GM12892 (cell line): ENCODE data around the gene FPGS.

ENCODE experiments used
- POLR2A ChIP-seq: IDR thresholded peaks from 2 replicates; pipeline ENCODE4 v1.6.1; 2011; ENCODE audit warnings: low read depth, low read length, control low read depth
- POLR2AphosphoS5 ChIP-seq: IDR thresholded peaks from 2 replicates; pipeline ENCODE4 v1.6.1; 2011; ENCODE audit warnings: low read depth, low read length, control low read depth

DNA sequence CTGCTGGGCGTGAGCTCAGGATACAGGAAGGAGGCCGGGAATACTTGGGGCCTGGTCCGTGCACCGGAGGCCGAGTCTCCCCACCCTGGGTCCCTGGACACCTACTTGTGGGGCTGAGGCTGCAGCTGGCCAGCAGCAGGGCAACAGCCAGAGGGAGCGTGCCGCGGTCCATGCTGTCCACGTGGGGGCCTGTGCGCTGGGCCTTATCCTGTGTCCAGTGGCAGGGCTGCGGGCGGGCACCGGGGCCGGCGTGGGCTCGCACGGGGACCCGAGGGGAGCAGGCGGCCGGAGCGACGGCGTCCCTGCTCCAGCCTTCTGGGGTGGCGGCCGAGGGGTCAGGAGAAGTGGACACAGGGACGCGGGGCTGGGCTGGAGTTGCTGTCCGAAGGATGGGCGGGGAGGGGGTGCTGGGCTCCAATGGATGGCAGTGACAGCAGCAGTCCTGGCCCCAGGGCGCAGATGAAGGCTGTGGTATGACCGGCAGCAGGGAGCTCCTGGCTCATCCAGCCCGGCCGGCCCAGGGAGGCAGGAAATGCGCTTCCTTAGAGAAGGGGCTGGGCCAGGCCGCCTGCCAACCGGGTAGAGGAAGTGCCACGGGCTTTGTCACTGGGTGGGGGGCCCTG, 51.6 kb downstream of the FPGS start, which contains the start of gene ENG:
- TF ChIP-seq POLR2A (no peak), POLR2AphosphoS5 (no peak)
